ENCODE data around the gene DENND2A. TPM values are rescaled to one million over a fixed set of nuclear protein-coding genes. Genes with fewer than 3 reads are reported as not detected.

The DENND2A gene, protein sequence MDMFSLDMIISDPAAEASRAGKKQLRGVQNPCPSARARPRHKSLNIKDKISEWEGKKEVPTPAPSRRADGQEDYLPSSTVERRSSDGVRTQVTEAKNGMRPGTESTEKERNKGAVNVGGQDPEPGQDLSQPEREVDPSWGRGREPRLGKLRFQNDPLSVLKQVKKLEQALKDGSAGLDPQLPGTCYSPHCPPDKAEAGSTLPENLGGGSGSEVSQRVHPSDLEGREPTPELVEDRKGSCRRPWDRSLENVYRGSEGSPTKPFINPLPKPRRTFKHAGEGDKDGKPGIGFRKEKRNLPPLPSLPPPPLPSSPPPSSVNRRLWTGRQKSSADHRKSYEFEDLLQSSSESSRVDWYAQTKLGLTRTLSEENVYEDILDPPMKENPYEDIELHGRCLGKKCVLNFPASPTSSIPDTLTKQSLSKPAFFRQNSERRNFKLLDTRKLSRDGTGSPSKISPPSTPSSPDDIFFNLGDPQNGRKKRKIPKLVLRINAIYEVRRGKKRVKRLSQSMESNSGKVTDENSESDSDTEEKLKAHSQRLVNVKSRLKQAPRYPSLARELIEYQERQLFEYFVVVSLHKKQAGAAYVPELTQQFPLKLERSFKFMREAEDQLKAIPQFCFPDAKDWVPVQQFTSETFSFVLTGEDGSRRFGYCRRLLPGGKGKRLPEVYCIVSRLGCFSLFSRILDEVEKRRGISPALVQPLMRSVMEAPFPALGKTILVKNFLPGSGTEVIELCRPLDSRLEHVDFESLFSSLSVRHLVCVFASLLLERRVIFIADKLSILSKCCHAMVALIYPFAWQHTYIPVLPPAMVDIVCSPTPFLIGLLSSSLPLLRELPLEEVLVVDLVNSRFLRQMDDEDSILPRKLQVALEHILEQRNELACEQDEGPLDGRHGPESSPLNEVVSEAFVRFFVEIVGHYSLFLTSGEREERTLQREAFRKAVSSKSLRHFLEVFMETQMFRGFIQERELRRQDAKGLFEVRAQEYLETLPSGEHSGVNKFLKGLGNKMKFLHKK
- 38.6 and 47.7 TPM in 2 replicates for total RNA-seq

DNA sequence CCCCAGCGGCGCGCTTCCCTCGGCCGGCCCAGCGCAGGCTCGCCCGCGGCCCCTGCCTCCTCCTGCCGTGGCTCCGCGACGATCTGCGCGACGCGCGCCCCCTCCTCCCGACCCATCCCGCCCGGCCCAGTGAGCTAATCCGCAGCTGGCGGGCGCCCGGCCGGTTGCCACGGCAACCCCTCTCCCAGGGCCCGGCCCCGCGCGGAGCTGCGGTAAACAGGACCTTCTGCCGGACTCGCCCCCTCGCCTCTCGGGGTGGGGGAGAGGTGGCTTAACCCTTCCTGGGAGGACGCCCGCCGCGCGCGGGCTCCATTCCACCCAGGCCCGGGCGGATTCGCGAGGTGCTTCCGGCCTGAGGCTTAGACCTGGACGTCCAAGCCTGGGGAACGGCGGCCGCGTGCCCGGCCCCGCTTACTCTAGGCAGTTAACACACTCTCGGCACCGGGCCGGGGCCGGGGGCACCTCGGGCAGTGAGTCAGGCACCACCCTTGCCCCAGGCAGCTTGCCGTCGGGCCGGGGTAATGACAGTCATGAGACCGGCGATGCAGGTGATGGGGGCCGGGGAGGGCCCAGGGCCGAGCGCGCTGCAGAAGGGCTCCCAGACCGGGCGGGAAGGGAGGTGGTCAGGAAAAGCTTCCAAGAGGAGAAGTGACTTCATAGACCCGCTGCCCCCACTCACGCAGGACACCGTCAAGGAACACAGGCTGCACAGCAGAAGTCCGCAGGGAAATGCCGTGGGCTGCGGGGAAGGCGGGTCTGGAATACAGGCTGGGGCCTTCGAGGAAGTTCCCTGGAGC is at the start of gene DENND2A:
DENND2A (minus strand) TSS at position 87 of the 797 bp plus-strand sequence. CDS start 38,416 bp downstream, outside the sequence.

DNA sequence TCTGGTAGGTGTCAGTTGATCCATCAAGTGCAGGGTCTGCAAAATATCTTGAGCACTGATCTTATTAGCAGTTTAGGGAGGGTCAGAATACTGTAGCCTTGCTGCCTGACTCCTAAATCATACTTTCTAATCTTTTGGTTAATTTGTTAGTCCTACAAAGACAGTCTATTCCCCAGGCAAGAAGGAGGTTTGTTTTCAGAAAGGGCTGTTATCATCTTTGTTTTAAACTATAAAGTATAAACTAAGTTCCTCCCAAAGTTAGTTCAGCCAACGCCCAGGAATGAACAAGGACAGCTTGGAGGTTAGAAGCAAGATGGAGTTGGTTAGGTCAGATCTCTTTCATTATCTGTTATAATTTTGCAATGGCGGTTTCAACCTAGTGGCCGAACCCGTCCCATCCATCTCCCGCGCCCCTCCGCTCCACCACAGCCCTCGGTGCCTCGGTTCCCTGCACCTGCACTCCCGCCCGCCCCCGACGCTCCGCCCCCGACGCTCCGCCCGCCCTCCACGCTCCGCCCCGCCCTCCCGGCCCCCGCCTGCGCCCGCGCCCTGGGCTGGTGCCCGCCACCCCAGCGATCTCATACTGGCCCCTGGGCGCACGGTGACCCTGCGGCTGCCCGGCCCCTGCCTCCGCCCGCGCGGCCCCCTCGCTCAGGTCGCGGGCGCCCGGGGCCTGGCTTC is 31.9 kb upstream of the DENND2A start, which contains the start of gene ADCK2:
ADCK2 (plus strand) TSS at position 564 of the 681 bp plus-strand sequence. CDS start 386 bp downstream, outside the sequence.

DNA sequence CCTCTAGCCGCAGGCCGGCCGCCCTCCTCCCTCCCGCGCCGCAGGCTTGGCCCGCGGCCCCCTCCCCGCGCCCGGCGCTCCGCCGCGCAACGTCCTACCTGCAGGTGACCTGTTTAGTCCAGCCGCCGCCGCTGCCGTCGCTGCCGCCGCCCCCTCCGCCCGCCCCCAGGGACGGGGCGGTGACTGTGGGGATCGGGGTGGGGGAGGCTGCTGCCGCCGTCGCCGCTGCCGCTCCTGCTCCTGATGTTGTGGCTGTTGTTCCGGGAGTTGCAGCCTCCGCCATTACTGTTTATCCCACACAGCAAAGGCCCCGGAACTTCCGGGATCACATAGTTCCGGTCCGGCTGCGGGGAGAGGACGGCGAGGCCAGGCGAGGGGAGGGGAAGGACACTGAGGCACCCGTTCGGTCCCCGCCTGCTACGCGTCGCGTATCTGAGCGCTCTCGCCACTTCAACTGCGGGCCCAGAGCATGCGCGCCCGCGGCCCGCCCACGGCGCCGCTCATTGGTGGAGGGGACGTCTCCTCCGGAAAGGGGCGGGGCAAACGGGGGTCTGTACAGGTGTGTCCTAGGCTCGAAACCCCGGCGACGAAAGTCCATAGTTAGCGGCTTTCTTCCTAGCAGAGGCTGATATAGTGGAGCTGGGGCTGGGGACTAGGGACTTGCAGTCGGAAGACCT is 161.4 kb downstream of the DENND2A start, which contains the start of gene MKRN1:
MKRN1 (minus strand) TSS at position 444 of the 677 bp plus-strand sequence; CDS start at position 283, 161 bp downstream.

Other genes starting within 250 kb of the DENND2A start
- 58.9 and 77.6 TPM in 2 replicates for gene SLC37A3, start 242.3 kb downstream of the DENND2A start, total RNA-seq
- not detected in 2 replicates for gene RAB19, start 236.8 kb downstream of the DENND2A start, total RNA-seq
- gene MKRN1, start 161.3 kb downstream of the DENND2A start, total RNA-seq, result 80.1 and 108 TPM in 2 replicates
- 19.2 and 20.5 TPM in 2 replicates for gene ADCK2, start 32.1 kb upstream of the DENND2A start, total RNA-seq
- 97.5 and 169 TPM in 2 replicates for gene NDUFB2, start 55.9 kb upstream of the DENND2A start, total RNA-seq

All from bronchial smooth muscle cell (primary cell).